Panc1 (cell line): ENCODE results near the gene ELANE.

ENCODE experiments used
- CTCF ChIP-seq: fragments of 450-650 bp; IDR thresholded peaks from 2 replicates; pipeline ENCODE4 v1.5.1; 2017; ENCODE audit warnings: mild to moderate bottlenecking
- POLR2AphosphoS5 ChIP-seq: IDR thresholded peaks from 2 replicates; pipeline ENCODE4 v1.6.1; 2012; ENCODE audit warnings: mild to moderate bottlenecking, low read depth, low read length, moderate library complexity

- TF ChIP-seq CTCF (no peak), POLR2AphosphoS5 (no peak)
These were observed 44.9 kb downstream of the ELANE start for GRCh38 chr19:896999-897398.
